ENCODE measurements around the gene PRKG1. TPM values are rescaled to one million over a fixed set of nuclear protein-coding genes. Genes with fewer than 3 reads are reported as not detected.

PRKG1 gene
- total RNA-seq, 1 donor from 2014 or later, result 26.4 TPM

DNA sequence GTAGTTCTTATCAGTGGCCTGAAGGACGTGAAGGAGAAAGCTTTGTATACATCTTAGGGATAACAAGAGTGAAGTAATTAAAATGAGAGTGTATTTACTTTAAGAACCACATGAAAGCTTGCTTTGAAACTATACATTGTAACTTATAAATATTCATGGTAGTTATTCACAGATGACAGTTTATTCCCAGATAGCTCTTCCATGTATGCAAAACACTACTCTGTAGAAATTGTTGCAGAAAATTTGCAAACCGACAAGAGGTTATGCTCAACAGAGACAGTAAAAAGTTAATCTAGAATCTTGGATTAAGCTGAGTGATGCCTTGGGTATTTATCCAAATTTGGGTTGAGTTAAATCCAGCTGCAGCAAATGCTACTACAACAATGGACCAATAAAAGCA is 301.5 kb downstream of the PRKG1 start:
- TF ChIP-seq EZH2phosphoT487 (IDR thresholded peaks at IDR 0.05) (no peak), EZH2 (IDR thresholded peaks at IDR 0.05) (no peak)
- TF ChIP-seq, protein P1, sequence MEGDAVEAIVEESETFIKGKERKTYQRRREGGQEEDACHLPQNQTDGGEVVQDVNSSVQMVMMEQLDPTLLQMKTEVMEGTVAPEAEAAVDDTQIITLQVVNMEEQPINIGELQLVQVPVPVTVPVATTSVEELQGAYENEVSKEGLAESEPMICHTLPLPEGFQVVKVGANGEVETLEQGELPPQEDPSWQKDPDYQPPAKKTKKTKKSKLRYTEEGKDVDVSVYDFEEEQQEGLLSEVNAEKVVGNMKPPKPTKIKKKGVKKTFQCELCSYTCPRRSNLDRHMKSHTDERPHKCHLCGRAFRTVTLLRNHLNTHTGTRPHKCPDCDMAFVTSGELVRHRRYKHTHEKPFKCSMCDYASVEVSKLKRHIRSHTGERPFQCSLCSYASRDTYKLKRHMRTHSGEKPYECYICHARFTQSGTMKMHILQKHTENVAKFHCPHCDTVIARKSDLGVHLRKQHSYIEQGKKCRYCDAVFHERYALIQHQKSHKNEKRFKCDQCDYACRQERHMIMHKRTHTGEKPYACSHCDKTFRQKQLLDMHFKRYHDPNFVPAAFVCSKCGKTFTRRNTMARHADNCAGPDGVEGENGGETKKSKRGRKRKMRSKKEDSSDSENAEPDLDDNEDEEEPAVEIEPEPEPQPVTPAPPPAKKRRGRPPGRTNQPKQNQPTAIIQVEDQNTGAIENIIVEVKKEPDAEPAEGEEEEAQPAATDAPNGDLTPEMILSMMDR (IDR thresholded peaks at IDR 0.05), result no peak
- peaks cover 18% of the 10 kb centered on the region for H3K4me1 ChIP-seq
- H3K36me3 ChIP-seq, result no peaks in the 10 kb centered on the region
- H3K9me3 ChIP-seq (ENCODE audit: low read depth), result no peaks in the 10 kb centered on the region
- H3K4me2 ChIP-seq, result no peak overlapping the region
- H3K36me3 Mint-ChIP-seq, result no peaks in the 10 kb centered on the region
- no peak overlapping the region for H3K4me3 ChIP-seq
- peaks cover 5% of the 10 kb centered on the region for H3F3A ChIP-seq (ENCODE audit: low read depth)
- peaks cover 9% of the 10 kb centered on the region for H3K4me1 Mint-ChIP-seq
- no peaks in the 10 kb centered on the region for H4K20me1 ChIP-seq (ENCODE audit: low read depth)
- no peak overlapping the region for H3K27ac Mint-ChIP-seq
- no peaks in the 10 kb centered on the region for H3K27me3 Mint-ChIP-seq (ENCODE audit: insufficient read depth, low read depth)
- H3K4me3 Mint-ChIP-seq, result no peak overlapping the region
- no peaks in the 10 kb centered on the region for H3K27me3 ChIP-seq
- H3K79me2 ChIP-seq (ENCODE audit: low read depth), result no peaks in the 10 kb centered on the region
- no peak overlapping the region for H3K27ac ChIP-seq
- no peak for DNase-seq (ENCODE audit: low spot score)
- H2AFZ ChIP-seq (replicated peaks), result no peak overlapping the region
- H3K9ac ChIP-seq, result no peak overlapping the region
- H3K9me3 Mint-ChIP-seq, result no peaks in the 10 kb centered on the region

DNA sequence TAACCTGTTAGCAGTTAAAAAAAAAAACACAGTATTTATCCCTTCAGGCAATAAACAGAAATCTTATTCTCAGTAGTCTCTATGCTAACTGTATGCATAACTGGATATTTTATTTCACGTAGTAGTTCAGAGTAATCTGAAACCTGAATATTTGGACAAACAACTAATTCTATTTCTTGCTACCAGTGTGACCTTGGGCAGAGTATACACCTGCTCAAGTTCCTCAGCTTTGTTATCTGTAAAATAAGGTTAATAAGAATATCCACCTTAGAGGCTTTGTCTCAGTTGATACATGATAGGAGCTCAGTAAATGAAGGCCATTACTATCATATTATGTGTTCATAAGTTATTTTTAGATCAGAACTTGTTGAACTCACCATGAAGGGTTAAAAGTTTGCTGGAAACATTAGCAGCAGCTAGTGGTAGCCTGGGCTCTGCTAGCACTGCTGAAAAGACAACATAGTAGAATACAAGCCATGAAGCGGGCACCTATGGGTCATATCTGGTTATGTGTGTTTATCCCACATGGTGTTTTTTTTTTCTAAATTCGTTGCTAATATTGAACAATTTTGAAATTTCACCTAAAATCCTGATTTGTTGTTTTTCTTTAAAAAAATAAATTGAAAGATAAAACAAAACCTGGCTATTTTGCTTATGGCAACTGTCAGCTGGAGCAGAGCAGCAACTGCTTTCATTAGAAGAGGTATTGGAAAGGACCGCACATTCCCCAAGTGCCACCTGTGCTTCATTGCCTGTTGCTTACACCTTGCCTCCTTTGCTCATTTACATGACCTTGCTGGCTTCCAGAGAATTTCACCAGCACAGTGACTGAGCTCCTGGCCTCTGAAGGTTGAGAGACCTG is 303.0 kb downstream of the PRKG1 start:
- Mint-ChIP-seq H3K36me3 (no peaks in the 10 kb centered on the region), H3K27me3 (ENCODE audit: insufficient read depth, low read depth) (no peaks in the 10 kb centered on the region), H3K4me3 (no peak overlapping the region), H3K27ac (no peak overlapping the region), H3K4me1 (peaks cover 5% of the 10 kb centered on the region), H3K9me3 (no peaks in the 10 kb centered on the region)
- no peak overlapping the region for H2AFZ ChIP-seq (replicated peaks)
- peaks cover 18% of the 10 kb centered on the region for H3K4me1 ChIP-seq
- H3F3A ChIP-seq (ENCODE audit: low read depth), result peaks cover 5% of the 10 kb centered on the region
- no peaks in the 10 kb centered on the region for H3K36me3 ChIP-seq
- no peak overlapping the region for H3K4me3 ChIP-seq
- peak overlapping the region; percentile 15 for H3K4me2 ChIP-seq
- TF ChIP-seq, protein P1 (IDR thresholded peaks at IDR 0.05), result no peak
- no peak overlapping the region for H3K9ac ChIP-seq
- no peaks in the 10 kb centered on the region for H3K27me3 ChIP-seq
- DNase-seq (ENCODE audit: low spot score), result no peak
- H3K9me3 ChIP-seq (ENCODE audit: low read depth), result no peaks in the 10 kb centered on the region
- H3K27ac ChIP-seq, result no peak overlapping the region
- no peaks in the 10 kb centered on the region for H3K79me2 ChIP-seq (ENCODE audit: low read depth)
- H4K20me1 ChIP-seq (ENCODE audit: low read depth), result no peaks in the 10 kb centered on the region

DNA sequence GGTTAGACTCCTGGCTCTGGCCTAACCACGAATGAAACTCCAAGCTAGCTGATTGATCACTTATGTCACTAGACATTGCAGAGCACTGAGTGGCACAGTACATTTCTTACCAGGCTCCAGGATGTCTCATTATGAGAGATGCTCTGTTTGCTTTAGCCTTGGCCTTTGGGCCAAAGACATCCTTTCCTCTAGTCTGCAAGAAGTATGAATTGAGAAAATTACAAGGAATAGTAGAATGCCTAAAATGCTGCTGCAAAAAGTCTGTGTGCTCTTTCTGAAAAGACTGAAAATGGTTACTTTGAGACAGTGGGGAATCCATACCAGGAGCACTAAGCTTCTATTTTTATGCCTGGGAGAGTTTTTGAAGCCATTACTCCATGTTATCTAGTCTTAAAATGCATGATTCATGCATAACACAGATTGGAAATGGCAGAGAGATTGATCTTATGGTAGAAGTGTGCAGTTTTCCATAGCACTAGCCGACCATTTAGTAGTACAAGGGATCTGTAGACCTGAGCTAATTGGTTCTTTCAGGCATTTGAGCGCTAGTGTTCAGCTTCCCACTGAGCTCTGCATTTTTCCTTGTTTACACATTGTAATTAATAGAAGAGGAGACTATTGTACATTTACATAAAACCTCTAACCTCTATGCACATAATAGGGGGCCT is 303.8 kb downstream of the PRKG1 start:
- no peaks in the 10 kb centered on the region for H3K27me3 ChIP-seq
- H3K79me2 ChIP-seq (ENCODE audit: low read depth), result no peaks in the 10 kb centered on the region
- DNase-seq (ENCODE audit: low spot score), result peak; percentile 40
- H3K4me2 ChIP-seq, result peak overlapping the region; percentile 15
- no peak overlapping the region for H3K27ac ChIP-seq
- H3K4me3 Mint-ChIP-seq, result no peak overlapping the region
- H3K9me3 ChIP-seq (ENCODE audit: low read depth), result no peaks in the 10 kb centered on the region
- H3K4me1 Mint-ChIP-seq, result peaks cover 5% of the 10 kb centered on the region
- no peak overlapping the region for H3K27ac Mint-ChIP-seq
- no peaks in the 10 kb centered on the region for H4K20me1 ChIP-seq (ENCODE audit: low read depth)
- H3F3A ChIP-seq (ENCODE audit: low read depth), result peaks cover 5% of the 10 kb centered on the region
- no peak overlapping the region for H3K4me3 ChIP-seq
- no peaks in the 10 kb centered on the region for H3K27me3 Mint-ChIP-seq (ENCODE audit: insufficient read depth, low read depth)
- no peaks in the 10 kb centered on the region for H3K36me3 ChIP-seq
- no peak overlapping the region for H3K9ac ChIP-seq
- H3K9me3 Mint-ChIP-seq, result no peaks in the 10 kb centered on the region
- H3K36me3 Mint-ChIP-seq, result no peaks in the 10 kb centered on the region
- H2AFZ ChIP-seq (replicated peaks), result no peak overlapping the region
- TF ChIP-seq EZH2 (IDR thresholded peaks at IDR 0.05) (no peak), EZH2phosphoT487 (IDR thresholded peaks at IDR 0.05) (peak; percentile 30)
- TF ChIP-seq, protein P1 (IDR thresholded peaks at IDR 0.05), result no peak
- peaks cover 18% of the 10 kb centered on the region for H3K4me1 ChIP-seq
